ENCODE results near the gene CLCF1. TPM values are rescaled to one million over a fixed set of nuclear protein-coding genes. Genes with fewer than 3 reads are reported as not detected.
A peak's percentile ranks its signal among the peaks of the same experiment; 100 is the strongest.

The CLCF1 gene
- total RNA-seq, 1 experiment from 2014 or later, result 2.1 TPM

GRCh38 chr11:67397986-67398660 is 24.7 kb upstream of the CLCF1 start:
- no peak overlapping the region for H3K14ac ChIP-seq (ENCODE audit: insufficient read depth, low read length)
- no peak overlapping the region for H4K5ac ChIP-seq (ENCODE audit: insufficient read length, low read depth, low read length)
- H3T11ph ChIP-seq (ENCODE audit: low read length), result no peak overlapping the region
- H2BK120ac ChIP-seq (ENCODE audit: low read depth, low read length, poor library complexity, severe bottlenecking), result no peak overlapping the region
- Mint-ChIP-seq H3K4me1 (peaks cover 16 to 18% of the 10 kb centered on the region in 2 experiments), H3K36me3 (ENCODE audit: insufficient read depth in 1 of 3, low read depth in 3 of 3) (peaks cover 17 to 55% (median 51%) of the 10 kb centered on the region in 3 experiments), H3K9me3 (no peaks in the 10 kb centered on the region; a peak in 1 of 5 replicates), H3K4me3 (peak overlapping the region in 1 of 2 experiments; percentile 14; a peak in 2 of 5 replicates), H3K27ac (peak overlapping the region; percentile 55 to 87 (median 75); a peak in 3 of 7 replicates), H3K27me3 (ENCODE audit: low read depth) (no peaks in the 10 kb centered on the region)
- no peak overlapping the region for H2AK5ac ChIP-seq (ENCODE audit: insufficient read length, low read length)
- no peak overlapping the region for H3K4me2 ChIP-seq (ENCODE audit: insufficient read depth, insufficient read length, low read length)
- no peaks in the 10 kb centered on the region for H4K20me1 ChIP-seq (ENCODE audit: control insufficient read depth, insufficient read depth, insufficient read length)
- H3K18ac ChIP-seq (ENCODE audit: insufficient read length, low read depth, low read length), result no peak overlapping the region
- no peak overlapping the region for H2BK15ac ChIP-seq (ENCODE audit: low read depth, low read length)
- peaks cover 2% of the 10 kb centered on the region; the same call in 1 of the 2 replicates for H3K4me1 ChIP-seq (ENCODE audit: insufficient read depth, low read length)
- H4K91ac ChIP-seq (ENCODE audit: insufficient read length, low read depth, low read length), result no peak overlapping the region
- no peak overlapping the region for H3K9ac ChIP-seq (ENCODE audit: extremely low read depth, insufficient read length, low read length)
- H2BK20ac ChIP-seq (ENCODE audit: low read depth, low read length, poor library complexity, severe bottlenecking), result no peak overlapping the region
- no peak overlapping the region for H3K56ac ChIP-seq (ENCODE audit: insufficient read length, low read depth, low read length)
- H2BK5ac ChIP-seq (ENCODE audit: insufficient read length, low read length), result no peak overlapping the region
- H2BK12ac ChIP-seq (ENCODE audit: insufficient read length, low read depth, low read length), result no peak overlapping the region
- H2AFZ ChIP-seq (ENCODE audit: low read length), result no peak overlapping the region
- TF ChIP-seq, protein P1, sequence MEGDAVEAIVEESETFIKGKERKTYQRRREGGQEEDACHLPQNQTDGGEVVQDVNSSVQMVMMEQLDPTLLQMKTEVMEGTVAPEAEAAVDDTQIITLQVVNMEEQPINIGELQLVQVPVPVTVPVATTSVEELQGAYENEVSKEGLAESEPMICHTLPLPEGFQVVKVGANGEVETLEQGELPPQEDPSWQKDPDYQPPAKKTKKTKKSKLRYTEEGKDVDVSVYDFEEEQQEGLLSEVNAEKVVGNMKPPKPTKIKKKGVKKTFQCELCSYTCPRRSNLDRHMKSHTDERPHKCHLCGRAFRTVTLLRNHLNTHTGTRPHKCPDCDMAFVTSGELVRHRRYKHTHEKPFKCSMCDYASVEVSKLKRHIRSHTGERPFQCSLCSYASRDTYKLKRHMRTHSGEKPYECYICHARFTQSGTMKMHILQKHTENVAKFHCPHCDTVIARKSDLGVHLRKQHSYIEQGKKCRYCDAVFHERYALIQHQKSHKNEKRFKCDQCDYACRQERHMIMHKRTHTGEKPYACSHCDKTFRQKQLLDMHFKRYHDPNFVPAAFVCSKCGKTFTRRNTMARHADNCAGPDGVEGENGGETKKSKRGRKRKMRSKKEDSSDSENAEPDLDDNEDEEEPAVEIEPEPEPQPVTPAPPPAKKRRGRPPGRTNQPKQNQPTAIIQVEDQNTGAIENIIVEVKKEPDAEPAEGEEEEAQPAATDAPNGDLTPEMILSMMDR (conservative IDR thresholded peaks at IDR 0.05), result no peak
- H3K4ac ChIP-seq (ENCODE audit: low read depth, low read length), result no peak overlapping the region
- DNase-seq, result no peak
- H3K79me2 ChIP-seq (ENCODE audit: insufficient read depth, low read length), result peaks cover 4% of the 10 kb centered on the region; the same call in 1 of the 2 replicates
- no peak overlapping the region for H3K27ac ChIP-seq (ENCODE audit: insufficient read length, low read depth, low read length)
- WGBS (ENCODE audit: extremely low coverage, insufficient read length, low lambda C conversion rate), result no CpG with 5 or more reads among the region's 24 CpGs
- H3K9me3 ChIP-seq (ENCODE audit: control insufficient read depth, low read depth, low read length), result no peaks in the 10 kb centered on the region
- peaks cover 3% of the 10 kb centered on the region for H3K79me1 ChIP-seq (ENCODE audit: insufficient read depth, low read depth, low read length, poor library complexity, severe bottlenecking)
- no peaks in the 10 kb centered on the region for H3K27me3 ChIP-seq (ENCODE audit: insufficient read depth, low read length)
- H4K8ac ChIP-seq (replicated peaks; ENCODE audit: insufficient read length, low read depth, low read length), result no peak overlapping the region
- H3K23ac ChIP-seq (ENCODE audit: insufficient read length, low read depth, low read length), result no peak overlapping the region
- H3K23me2 ChIP-seq (ENCODE audit: insufficient read length, low read depth, low read length, poor library complexity, severe bottlenecking), result peaks cover 5% of the 10 kb centered on the region

Measured in H9 (cell line).